OCI-LY1 (cell line): ENCODE results near the gene SUV39H1.

Experiments used
- H2AFZ ChIP-seq: fragments of 200-600 bp; sonication (generic), shearing (Covaris generic); 2 replicates; pipeline ENCODE4 v1.6.0; 2014; ENCODE audit warnings: antibody characterized with exemption, mild to moderate bottlenecking, low read length
- H3F3A ChIP-seq: fragments of 200-600 bp; sonication (generic), shearing (Covaris generic); 2 replicates; pipeline ENCODE4 v1.6.0; 2014; ENCODE audit warnings: mild to moderate bottlenecking, antibody characterized with exemption, low read length, moderate library complexity; ENCODE audit not compliant: insufficient read depth
- H3K27ac ChIP-seq: fragments of 200-600 bp; sonication (generic); 2 replicates; pipeline ENCODE4 v1.5.1; 2014; ENCODE audit warnings: low read length, mixed run types, mild to moderate bottlenecking, low read depth; ENCODE audit not compliant: poor library complexity, severe bottlenecking
- H3K27me3 ChIP-seq: fragments of 200-600 bp; sonication (generic); 2 replicates; pipeline ENCODE4 v1.6.0; 2014; ENCODE audit warnings: antibody characterized with exemption, mild to moderate bottlenecking, low read length, moderate library complexity; ENCODE audit not compliant: insufficient read depth
- H3K36me3 ChIP-seq: fragments of 200-600 bp; sonication (generic); 2 replicates; pipeline ENCODE4 v1.6.1; 2014; ENCODE audit warnings: mild to moderate bottlenecking, antibody characterized with exemption, low read length, moderate library complexity, mixed read lengths; ENCODE audit not compliant: insufficient read depth
- H3K4me1 ChIP-seq: fragments of 200-600 bp; sonication (generic); 2 replicates; pipeline ENCODE4 v1.5.1; 2014; ENCODE audit warnings: mild to moderate bottlenecking, low read length, moderate library complexity; ENCODE audit not compliant: insufficient read depth, severe bottlenecking
- H3K4me2 ChIP-seq: fragments of 200-600 bp; sonication (generic), shearing (Covaris generic); 2 replicates; pipeline ENCODE4 v1.6.1; 2014; ENCODE audit warnings: low read length
- H3K4me3 ChIP-seq: fragments of 200-600 bp; sonication (generic); 2 replicates; pipeline ENCODE4 v1.5.1; 2014; ENCODE audit warnings: low read length, low read depth, mild to moderate bottlenecking, mixed read lengths; ENCODE audit not compliant: poor library complexity, severe bottlenecking
- H3K79me2 ChIP-seq: fragments of 200-600 bp; shearing (Covaris generic); 2 replicates; pipeline ENCODE4 v1.6.1; 2016; ENCODE audit warnings: mixed run types, low read length, mixed read lengths; ENCODE audit not compliant: insufficient read depth
- H3K9ac ChIP-seq: fragments of 200-600 bp; sonication (generic), shearing (Covaris generic); 2 replicates; pipeline ENCODE4 v1.6.1; 2014; ENCODE audit warnings: mild to moderate bottlenecking, low read length, mixed read lengths
- H3K9me2 ChIP-seq: fragments of 200-600 bp; sonication (generic), shearing (Covaris generic); 2 replicates; pipeline ENCODE4 v1.6.1; 2014; ENCODE audit warnings: low read depth, mild to moderate bottlenecking, low read length, mixed read lengths
- H3K9me3 ChIP-seq: fragments of 200-600 bp; shearing (Covaris generic); 2 replicates; pipeline ENCODE4 v1.6.1; 2014; ENCODE audit warnings: low read length, mixed read lengths
- H4K20me1 ChIP-seq: fragments of 200-600 bp; sonication (generic), shearing (Covaris generic); 2 replicates; pipeline ENCODE4 v1.6.0; 2016; ENCODE audit warnings: mild to moderate bottlenecking, low read length; ENCODE audit not compliant: insufficient read depth
- CTCF ChIP-seq: fragments of 200-600 bp; sonication (generic), shearing (Covaris generic); IDR thresholded peaks from 2 replicates; pipeline ENCODE4 v1.5.1; 2017; ENCODE audit warnings: mild to moderate bottlenecking, antibody characterized with exemption, low read length, moderate library complexity, mixed read lengths
- EZH2 ChIP-seq: fragments of 200-600 bp; sonication (generic), shearing (Covaris generic); IDR thresholded peaks from 2 replicates; pipeline ENCODE4 v1.8.0; 2017; ENCODE audit warnings: borderline replicate concordance, mixed run types, mild to moderate bottlenecking, antibody characterized with exemption, low read length, moderate library complexity, mixed read lengths

SUV39H1 gene

DNA sequence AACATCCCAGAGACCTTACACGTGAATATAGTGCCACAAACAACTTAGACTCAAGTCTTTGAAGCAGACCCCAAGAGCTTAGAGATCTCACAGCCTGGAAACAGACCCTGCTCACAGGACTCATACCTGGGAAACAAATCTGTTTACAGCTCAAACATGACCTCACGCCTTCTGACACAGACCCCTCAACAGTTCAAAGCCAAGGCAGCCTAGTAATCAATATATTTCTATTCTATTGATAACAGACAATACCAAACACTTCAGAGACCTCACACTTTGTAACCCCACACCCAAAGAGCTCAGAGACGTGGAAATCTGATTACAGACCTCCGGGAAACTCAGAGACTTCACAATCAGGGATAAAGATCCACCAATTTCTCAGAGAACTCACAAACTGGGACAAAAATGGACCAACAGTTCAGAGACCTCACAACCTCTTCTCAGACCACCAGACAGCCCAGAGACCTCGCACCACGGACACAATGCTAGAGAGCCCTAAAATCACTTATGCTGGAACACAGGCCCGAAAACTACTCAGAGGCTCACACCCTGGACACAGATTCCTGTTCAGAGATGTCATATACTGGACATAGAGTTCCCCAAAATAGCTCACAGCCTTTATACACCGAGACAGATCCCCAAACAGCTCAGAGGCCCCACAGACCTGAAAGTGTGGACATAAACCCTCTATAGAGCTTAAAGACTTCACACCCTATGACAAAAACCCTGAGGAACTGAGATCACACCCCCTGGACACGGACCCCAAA is 14.8 kb downstream of the SUV39H1 start:
- no peaks in the 10 kb centered on the region for H3K79me2 ChIP-seq
- H3K4me2 ChIP-seq, result no peak overlapping the region
- no peaks in the 10 kb centered on the region for H3K27me3 ChIP-seq
- H3K27ac ChIP-seq, result no peak overlapping the region
- H2AFZ ChIP-seq, result no peak overlapping the region
- no peaks in the 10 kb centered on the region for H3K9me3 ChIP-seq
- H3K4me3 ChIP-seq, result no peak overlapping the region
- peaks cover 15% of the 10 kb centered on the region for H3K36me3 ChIP-seq
- H3K9me2 ChIP-seq, result no peaks in the 10 kb centered on the region
- no peaks in the 10 kb centered on the region for H4K20me1 ChIP-seq
- no peak overlapping the region for H3K9ac ChIP-seq
- no peaks in the 10 kb centered on the region for H3F3A ChIP-seq
- no peak for TF ChIP-seq EZH2
- TF ChIP-seq CTCF, result no peak
- no peaks in the 10 kb centered on the region for H3K4me1 ChIP-seq

- no peaks in the 10 kb centered on the region for H3F3A ChIP-seq
- no peak overlapping the region for H3K9ac ChIP-seq
- H2AFZ ChIP-seq, result no peak overlapping the region
- no peaks in the 10 kb centered on the region for H3K79me2 ChIP-seq
- H3K27me3 ChIP-seq, result no peaks in the 10 kb centered on the region
- H3K4me2 ChIP-seq, result no peak overlapping the region
- no peak overlapping the region for H3K27ac ChIP-seq
- TF ChIP-seq CTCF, result no peak
- no peak for TF ChIP-seq EZH2
- peaks cover 8% of the 10 kb centered on the region; the same call in 1 of the 2 replicates for H3K36me3 ChIP-seq
- H3K9me3 ChIP-seq, result no peaks in the 10 kb centered on the region
- H3K4me3 ChIP-seq, result no peak overlapping the region
- H4K20me1 ChIP-seq, result no peaks in the 10 kb centered on the region
- H3K9me2 ChIP-seq, result no peaks in the 10 kb centered on the region
- H3K4me1 ChIP-seq, result no peaks in the 10 kb centered on the region
Measured at GRCh38 chrX:48711929-48712505, 15.5 kb downstream of the SUV39H1 start.

- Histone ChIP-seq H3K9me3 (no peaks in the 10 kb centered on the region), H3K79me2 (no peaks in the 10 kb centered on the region), H3K9ac (no peak overlapping the region), H3K4me2 (no peak overlapping the region), H2AFZ (no peak overlapping the region), H4K20me1 (no peaks in the 10 kb centered on the region), H3K4me3 (no peak overlapping the region), H3F3A (no peaks in the 10 kb centered on the region), H3K36me3 (no peaks in the 10 kb centered on the region), H3K27ac (no peak overlapping the region), H3K4me1 (no peaks in the 10 kb centered on the region), H3K9me2 (no peaks in the 10 kb centered on the region), H3K27me3 (no peaks in the 10 kb centered on the region)
- TF ChIP-seq CTCF, result no peak
- no peak for TF ChIP-seq EZH2
Measured at GRCh38 chrX:48713847-48714246, 17.3 kb downstream of the SUV39H1 start.
